CD1c-positive myeloid dendritic cell (primary cell): Measurements from ENCODE around the gene CHTOP.

Source experiments
- DNase-seq: peaks from one replicate; pipeline ENCODE4 v3.0.0-alpha.2; 2016; ENCODE audit errors: extremely low spot score

CHTOP gene

GRCh38 chr1:153685544-153686340 is 51.9 kb downstream of the CHTOP start:
- DNase-seq: no peak

DNA sequence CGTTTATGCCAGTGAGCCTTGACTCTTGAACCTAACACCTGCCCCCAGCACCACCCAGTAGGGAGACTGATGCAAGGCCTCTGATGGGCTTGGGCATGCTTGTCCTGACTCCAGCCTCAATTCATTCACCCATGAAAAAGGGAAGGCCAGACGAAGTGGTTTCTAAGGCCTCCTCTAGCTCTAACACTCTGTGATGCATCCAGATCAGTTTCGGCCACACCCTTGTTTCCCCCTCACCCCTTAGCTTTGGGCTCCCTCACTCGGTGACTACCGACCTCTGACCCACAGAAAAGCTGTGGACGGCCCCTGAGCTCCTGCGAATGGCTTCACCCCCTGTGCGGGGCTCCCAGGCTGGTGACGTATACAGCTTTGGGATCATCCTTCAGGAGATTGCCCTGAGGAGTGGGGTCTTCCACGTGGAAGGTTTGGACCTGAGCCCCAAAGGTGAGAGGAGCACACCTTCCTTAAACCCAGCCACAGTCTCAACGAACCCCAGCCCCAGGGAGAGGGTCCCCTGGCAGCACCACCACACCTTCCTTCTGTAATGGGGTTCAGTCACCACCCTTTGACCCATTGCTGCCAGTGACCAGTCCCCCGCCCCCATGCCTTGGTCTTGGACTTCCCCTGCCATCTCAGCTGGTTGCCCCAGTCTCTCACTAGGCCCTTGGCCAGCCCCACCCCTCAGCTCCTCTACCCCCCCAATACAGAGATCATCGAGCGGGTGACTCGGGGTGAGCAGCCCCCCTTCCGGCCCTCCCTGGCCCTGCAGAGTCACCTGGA is 53.7 kb downstream of the CHTOP start:
- no peak for DNase-seq

- no peak for DNase-seq
These were observed 54.4 kb downstream of the CHTOP start for GRCh38 chr1:153688276-153688675.

GRCh38 chr1:153688736-153689328 is 55.0 kb downstream of the CHTOP start:
- no peak for DNase-seq

DNA sequence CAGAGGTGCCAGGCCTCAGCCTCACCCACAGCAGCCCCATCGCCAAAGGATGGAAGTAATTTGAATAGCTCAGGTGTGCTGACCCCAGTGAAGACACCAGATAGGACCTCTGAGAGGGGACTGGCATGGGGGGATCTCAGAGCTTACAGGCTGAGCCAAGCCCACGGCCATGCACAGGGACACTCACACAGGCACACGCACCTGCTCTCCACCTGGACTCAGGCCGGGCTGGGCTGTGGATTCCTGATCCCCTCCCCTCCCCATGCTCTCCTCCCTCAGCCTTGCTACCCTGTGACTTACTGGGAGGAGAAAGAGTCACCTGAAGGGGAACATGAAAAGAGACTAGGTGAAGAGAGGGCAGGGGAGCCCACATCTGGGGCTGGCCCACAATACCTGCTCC is 59.6 kb downstream of the CHTOP start:
- no peak for DNase-seq
